GM18502 (cell line): Measurements from ENCODE around the gene RCBTB2.
A peak's percentile ranks its signal among the peaks of the same experiment; 100 is the strongest.
"Not testable (repeated sequence)": the region's sequence is repeated elsewhere in the genome, so short reads cannot be mapped to it uniquely, and the experiment has no call there.

ENCODE experiments used
- ATAC-seq: cut with Tn5 transposase; IDR thresholded peaks from one replicate; pipeline ENCODE4 v1.9.1; 2021; ENCODE audit warnings: mild to moderate bottlenecking; ENCODE audit not compliant: unreplicated experiment, poor library complexity

Gene RCBTB2

GRCh38 chr13:48532506-48533499, at the start of gene RCBTB2:
Gene RCBTB2 (minus strand): TSS chr13:48533080. CDS start chr13:48521939, 11,141 bp downstream.
- ATAC-seq = peak; percentile 84

DNA sequence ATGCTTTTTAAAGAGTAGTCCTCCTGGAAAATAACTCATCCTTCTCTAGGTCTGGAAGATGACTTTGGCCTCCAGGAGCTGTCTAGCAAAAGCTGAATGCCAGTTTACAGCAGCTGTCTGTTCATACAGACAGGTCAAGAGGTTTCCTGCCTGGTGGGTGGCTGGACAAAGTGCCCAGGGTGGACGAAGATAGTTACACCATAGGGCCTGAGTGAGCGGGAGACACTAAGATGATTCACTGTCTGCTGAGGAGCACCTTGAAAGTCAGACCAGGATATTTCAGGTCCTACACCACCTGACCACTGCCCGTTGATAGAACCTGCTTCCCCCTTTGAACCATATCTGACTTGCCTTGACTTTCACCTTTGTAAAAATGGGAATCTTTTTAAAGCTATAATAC, 49.2 kb upstream of the RCBTB2 start:
- no peak for ATAC-seq

DNA sequence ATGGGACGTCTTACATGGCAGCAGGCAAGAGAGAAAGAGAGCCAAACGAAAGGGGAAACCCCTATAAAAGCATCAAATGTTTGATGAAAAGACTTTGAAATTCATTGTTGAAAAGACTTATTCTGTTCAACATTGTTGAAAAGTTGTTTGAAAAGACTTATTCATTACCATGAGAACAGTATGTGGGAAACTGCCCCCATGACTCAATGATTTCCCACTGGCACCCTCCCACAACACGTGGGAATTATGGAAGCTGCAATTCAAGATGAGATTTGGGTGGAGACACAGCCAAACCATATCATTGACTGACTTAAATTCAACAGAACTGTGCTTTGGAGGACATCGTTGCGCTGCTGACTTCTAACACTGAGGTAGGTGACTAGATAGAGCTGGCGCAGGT, 48.0 kb upstream of the RCBTB2 start:
- ATAC-seq = no peak

DNA sequence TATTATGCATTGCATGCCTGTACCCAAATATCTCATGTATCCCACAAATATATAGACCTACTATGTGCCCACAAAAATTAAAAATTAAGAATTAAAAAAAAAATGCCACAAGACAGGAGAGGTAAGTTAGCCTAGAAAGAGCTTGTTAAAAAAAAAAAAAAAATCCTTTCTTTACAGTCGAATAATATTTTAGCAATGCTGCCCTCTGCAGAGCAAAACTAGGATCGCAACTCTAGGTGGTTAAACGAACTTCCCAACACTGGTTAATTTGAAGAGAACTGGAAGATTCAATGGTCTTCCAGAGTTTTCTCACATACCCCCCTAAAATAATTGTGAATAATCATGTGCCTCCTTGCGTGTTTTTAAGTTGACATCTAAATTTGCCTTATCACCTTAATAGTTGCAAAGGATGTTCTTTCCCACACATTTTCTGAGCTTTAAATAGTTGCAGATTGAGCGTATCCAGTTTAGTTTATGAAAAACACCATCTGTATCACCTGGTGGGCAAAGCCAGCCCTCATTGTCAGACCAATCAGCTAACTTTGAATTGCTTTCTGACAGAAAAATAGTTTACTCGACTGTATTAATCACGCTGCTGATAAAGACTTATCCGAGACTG, 47.4 kb upstream of the RCBTB2 start:
- ATAC-seq = no peak

- ATAC-seq = not testable (repeated sequence)
Measured at GRCh38 chr13:48579919-48580180, 47.0 kb upstream of the RCBTB2 start.

GRCh38 chr13:48579165-48579918, 46.5 kb upstream of the RCBTB2 start:
- ATAC-seq = peak; percentile 81

- ATAC-seq = peak; percentile 58
Measured at GRCh38 chr13:48578516-48579164, 45.8 kb upstream of the RCBTB2 start.

GRCh38 chr13:48576448-48577010, 43.6 kb upstream of the RCBTB2 start:
- ATAC-seq = no peak

DNA sequence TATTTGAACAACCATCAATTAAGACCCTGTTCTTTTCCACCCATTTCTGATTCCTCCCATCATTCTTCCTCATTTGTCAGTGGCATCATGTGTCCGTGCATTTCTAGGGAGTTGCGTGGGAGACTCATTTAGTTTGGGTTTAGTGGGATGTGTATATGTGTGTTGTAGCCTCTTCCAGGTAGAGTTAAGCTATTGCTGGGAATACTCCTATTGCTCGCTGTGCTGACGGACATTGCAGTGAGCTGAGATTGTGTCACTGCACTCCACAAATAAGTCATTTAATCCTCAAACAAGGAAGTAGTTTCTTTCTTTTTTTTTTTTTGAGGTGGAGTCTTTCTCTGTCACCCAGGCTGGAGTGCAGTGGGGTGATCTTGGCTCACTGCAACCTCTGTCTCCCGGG, 42.2 kb upstream of the RCBTB2 start:
- ATAC-seq = no peak

DNA sequence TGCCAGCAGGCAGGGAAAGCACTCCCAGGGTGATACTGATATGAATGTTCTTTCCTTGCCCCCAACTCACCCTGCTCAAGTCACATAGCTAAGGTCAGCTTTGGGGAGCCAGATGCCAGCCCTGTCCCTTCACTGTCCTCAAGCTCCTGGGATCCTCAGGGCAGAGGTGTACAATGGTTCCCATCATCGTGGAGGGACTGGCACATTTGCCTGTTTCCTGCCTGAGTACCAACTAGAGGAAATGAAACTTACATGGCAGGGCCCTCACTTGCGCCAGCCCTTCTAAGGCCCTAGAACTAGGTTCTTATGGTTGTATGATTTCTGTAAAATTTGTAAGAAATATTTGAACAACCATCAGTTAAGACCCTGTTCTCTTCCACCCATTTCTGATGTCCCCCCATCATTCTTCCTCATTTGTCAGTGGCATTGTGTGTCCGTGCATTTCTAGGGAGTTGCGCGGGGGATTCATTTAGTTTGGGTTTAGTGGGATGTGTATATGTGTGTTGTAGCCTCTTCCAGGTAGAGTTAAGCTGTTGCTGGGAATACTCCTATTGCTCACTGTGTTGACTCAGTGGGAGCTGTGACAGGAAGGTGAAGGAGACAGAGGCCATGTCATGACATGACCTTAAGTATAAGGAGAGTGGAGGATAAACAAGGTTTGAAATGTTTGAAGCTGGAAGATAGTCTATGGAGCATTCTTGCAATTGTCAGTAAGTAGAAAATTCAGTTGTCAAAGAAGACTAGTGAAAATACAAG, 41.3 kb upstream of the RCBTB2 start:
- ATAC-seq = no peak

- no peak for ATAC-seq
Measured at GRCh38 chr13:48573213-48574007, 40.5 kb upstream of the RCBTB2 start.

GRCh38 chr13:48571126-48571913, 38.4 kb upstream of the RCBTB2 start:
- ATAC-seq = peak; percentile 47

DNA sequence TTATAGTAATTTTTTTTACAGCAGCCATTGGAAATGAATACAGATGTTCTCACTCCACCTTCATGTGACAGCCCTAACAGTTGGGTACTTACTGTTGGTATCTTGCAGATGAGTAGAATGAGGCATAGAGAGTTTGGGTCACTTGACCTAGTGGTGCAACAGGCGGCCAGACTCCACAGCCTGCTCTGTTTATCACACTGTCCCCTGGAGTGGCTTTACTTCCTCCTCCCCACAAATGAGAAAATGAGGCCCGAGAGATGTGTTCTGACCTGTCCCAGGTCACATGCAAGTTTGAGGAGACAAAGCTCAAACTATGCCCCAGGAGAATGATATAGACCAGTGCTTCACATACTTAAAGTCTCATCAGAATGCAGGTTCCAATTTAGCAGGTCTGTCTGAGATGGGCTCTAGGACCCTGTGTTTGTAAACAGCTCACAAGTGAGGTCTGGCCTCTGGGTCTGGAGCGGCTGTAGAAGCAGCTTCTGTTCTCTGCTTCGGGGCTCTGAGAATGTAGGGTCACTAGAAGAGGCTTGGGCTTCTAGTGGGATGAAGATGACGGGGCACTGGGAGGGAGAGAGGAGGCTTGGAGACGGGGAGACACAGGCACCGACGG, 37.4 kb upstream of the RCBTB2 start:
- ATAC-seq = no peak

DNA sequence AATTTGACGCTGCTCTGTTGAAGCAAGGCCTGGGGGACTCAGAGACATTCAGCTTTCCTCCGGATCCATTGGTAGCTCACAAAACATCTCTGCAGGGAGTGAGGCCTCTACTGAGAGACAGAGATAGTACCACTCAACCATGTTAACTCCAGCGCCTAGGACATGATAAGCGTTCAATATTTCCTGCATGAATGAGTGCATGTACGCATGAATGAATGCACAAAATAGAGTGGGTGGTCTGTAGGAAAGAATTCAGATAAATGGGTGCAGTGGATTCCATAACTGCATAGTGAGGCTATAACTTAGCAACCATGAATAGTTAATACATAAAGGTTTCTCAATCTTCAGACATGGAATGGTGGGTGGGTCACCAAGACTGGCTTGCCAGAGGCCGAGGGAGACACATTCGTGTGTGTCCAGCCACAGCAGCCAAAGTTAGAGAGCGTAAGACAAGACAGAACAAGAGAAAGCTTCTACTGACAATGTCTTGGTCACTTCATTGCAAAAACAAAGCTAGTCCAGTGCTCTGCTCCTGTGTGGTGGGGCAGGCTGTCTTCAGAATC, 36.3 kb upstream of the RCBTB2 start:
- no peak for ATAC-seq

- ATAC-seq = no peak
Measured at GRCh38 chr13:48568370-48569103, 35.7 kb upstream of the RCBTB2 start.

DNA sequence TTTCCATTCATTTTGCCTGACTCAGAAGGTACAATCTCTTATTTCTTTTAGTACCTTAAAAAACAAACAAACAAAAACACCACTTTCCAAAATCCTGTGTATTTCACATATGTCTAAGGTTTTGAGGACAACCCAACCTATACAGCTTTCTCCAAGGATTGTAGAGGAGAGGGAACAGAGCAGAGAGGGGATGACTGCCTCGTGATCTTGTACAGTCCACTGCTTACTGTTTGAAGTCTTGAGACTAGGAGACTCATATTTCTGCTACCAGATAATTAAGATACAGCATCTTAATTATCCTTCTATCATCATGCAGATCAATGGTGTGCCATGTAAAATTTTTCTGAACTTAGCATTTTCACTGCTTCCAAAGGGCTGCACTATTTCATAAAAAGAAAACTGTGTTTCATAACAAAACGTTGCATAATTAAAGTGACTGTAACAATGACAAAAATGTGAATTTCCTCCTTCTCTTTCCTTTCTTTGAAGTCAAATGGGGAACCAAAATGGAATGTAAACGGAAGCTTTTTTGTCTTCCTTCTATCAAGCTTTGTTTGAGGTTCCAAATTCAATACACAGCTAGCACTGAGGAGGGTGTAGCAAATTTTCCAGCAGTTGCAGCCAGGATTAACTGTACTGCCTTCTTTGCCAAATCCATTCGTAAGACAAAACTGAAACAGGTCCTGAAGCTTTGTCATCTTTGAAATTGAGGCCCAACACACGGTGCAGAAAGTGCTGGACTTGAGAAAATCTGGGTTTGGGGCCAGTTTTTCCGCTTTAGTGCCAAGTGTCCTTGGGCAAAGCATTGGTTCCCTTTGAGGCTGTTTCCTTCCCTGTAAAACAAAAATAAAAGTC, 34.9 kb upstream of the RCBTB2 start:
- no peak for ATAC-seq
